Breast epithelium (tissue), 3 donors: ENCODE data around the gene SIX5.

ENCODE experiments used
- CTCF ChIP-seq, 3 donors: fragments of 450-650 bp; IDR thresholded peaks; one replicate each; pipeline ENCODE4 v1.5.1; 2016 to 2017; ENCODE audit warnings: antibody characterized with exemption in 3 of 3, mild to moderate bottlenecking in 3 of 3, moderate library complexity in 3 of 3
- POLR2AphosphoS5 ChIP-seq, 3 donors: sonication (generic); formaldehyde crosslinking; IDR thresholded peaks; one replicate each; pipeline ENCODE4 v1.6.1; 2017; ENCODE audit warnings: antibody characterized with exemption in 3 of 3

GRCh38 chr19:45764475-45764874, 4.6 kb downstream of the SIX5 start:
- TF ChIP-seq CTCF (IDR thresholded peaks at IDR 0.05) (no peak), POLR2AphosphoS5 (IDR thresholded peaks at IDR 0.05) (no peak)
